Activated CD8-positive, alpha-beta memory T cell treated with anti-CD3 and anti-CD28 coated beads for 1 hour (primary cell): Measurements from ENCODE around the gene COL12A1.
"Not testable (repeated sequence)": the region's sequence is repeated elsewhere in the genome, so short reads cannot be mapped to it uniquely, and the experiment has no call there.

Experiments
- DNase-seq, 2 donors: peaks; one replicate each; pipeline ENCODE4 v3.0.0-alpha.2; 2020; ENCODE audit warnings: low read depth in 1 of 2; ENCODE audit errors: extremely low read depth in 1 of 2

The COL12A1 gene

DNA sequence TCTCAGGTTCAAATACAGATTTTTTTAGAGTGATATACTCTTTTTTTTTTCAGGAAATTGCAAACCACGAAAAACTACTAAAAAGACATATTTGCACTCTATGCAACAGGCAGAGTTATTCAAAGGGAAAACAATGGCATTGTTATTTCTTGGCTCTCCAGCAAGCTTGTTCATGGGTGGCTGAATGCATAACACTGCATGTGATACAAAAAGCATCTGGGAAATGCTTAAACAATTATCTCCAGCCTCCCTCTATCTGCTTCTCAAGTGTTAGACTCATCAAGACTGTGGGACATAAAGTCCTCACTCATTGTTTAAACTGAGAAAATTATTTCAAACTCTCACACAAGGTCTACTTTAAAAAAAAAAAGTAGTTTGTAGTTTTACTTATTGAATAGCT, 7.3 kb upstream of the COL12A1 start:
- DNase-seq, result no peak

DNA sequence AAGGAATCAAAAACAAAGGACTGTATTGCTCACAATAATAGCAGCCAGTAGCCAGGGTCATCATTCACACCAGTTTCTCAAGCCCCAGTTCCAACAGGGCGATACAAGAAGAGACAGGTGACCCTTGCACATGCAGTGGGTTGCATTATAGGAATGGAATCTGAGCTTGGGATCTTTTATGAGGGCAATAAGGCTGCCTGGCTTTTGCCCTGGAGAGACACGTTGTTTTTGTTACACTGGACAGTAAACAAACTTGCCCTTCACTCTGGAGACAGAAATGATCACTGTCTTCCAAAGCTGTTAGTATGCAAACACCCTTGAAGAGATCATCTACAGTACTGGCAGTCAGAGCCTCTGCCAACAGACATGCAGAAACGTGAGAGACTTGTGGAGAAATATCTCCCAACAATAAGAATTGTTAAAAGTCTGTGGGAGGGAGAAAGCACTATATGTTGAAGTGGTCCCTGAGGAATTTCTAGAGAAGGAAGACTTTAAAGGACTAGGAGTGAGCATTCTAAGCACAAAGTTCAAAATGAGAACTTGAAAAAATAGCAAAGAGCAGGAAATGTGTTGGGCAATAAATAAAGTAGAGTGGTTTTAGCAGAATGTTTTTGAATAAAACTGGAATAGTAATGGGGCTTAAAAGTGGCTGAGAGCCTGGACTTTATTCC, 6.2 kb upstream of the COL12A1 start:
- no peak for DNase-seq

DNA sequence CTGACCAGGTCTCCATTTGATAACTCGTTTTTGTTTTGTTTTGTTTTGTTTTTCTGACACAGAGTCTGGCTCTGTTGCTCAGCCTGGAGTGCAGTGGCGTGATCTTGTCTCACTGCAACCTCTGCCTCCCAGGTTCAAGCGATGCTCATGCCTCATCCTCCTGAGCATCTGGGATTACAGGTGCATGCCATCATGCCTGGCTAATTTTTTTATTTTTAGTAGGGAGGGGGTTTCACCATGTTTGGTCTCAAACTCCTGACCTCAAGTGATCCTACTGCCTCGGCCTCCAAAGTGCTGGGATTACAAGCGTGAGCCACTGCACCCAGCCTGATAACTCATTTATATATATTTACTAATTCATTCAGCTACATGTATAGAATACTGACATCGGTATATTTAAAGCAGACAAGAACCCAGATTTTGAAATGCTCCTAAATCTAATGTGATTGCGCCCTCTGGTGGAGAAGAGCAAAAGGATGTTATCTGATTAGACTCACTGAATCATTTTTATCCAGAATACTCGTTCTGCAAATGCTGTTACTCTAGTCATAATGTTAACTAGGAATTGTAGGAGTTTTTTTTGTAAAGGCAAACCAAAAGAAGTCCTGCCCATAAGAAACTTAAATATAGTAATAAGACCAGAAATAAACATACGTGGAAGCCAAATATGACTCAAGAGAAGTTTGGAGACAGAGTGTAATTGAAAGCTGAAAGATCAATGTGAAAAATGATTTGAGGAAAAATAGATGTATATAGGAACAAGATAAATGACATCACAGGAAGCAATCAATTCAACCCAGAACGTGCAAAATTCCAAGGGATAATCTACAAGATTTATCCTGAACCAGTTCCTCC, 5.3 kb upstream of the COL12A1 start:
- peak in 1 of 2 donors; percentile 15 for DNase-seq

DNA sequence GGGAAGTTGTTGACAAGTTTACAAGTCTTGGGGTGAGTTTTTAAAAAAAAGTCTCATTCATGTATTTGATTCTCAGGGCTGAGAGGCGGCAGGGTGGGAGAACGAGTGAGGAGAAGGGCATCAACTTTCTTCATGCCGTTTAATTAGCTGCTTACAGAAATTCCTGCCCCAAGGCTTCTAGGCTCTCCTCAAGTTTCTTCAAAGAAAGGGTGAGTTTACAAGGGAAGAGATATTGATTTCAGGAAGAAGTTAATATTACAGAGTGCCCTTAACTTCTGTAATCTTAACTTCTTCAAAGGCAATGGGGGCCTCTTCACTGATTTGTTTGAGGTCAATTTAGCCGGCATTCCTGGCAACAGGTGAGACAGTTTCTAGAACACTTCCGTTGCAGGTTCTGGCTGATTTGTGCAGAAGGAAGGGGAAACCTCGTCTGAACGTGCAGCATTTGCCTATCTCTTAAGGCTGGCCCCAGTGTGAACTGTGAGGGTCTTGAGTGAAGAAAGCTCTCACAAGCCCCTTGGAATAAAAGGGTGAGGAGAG, 3.4 kb upstream of the COL12A1 start:
- no peak for DNase-seq

DNA sequence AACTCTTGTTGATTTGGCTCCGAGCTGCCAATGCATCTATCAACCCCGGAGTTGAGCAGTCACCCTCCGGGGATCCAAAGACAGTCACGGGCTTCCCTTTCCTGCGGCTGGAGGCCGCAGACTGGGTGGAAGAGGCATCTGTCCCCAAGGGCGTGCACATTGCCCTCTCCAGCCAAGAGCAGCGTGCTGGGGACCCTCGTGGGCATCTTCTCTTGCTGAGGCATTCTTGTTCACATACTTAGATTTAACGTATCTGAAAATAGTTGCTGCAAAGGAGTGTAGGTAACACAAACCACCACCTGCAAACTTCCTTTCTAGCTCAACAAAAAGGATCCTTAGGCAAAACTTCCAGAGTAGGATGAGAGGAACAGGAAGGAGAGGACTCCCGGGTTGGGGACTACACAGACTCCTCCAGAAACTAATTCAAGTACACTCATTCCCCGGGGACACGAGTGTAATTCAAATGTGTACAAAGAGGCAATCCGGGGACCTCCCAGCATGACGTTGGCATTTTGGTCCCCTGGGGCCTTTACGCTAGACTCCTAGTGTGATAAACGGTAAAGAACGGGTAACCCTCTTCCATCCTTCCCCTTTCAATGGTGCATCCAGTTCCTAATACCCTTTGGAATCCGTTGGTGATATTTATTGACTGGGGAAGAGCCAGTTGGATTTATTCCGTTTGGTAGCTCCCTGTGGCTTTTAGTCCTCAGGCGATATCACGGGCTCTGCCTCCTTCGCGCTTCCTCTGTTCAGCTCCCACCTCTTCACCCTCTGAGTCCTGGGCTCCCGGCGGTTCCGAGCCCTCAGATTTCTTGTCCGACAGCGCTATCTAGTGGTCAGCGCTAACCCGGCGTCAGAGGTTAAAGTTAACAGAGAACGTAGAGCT, 2.7 kb upstream of the COL12A1 start:
- peak; percentile 52 to 67 for DNase-seq

DNA sequence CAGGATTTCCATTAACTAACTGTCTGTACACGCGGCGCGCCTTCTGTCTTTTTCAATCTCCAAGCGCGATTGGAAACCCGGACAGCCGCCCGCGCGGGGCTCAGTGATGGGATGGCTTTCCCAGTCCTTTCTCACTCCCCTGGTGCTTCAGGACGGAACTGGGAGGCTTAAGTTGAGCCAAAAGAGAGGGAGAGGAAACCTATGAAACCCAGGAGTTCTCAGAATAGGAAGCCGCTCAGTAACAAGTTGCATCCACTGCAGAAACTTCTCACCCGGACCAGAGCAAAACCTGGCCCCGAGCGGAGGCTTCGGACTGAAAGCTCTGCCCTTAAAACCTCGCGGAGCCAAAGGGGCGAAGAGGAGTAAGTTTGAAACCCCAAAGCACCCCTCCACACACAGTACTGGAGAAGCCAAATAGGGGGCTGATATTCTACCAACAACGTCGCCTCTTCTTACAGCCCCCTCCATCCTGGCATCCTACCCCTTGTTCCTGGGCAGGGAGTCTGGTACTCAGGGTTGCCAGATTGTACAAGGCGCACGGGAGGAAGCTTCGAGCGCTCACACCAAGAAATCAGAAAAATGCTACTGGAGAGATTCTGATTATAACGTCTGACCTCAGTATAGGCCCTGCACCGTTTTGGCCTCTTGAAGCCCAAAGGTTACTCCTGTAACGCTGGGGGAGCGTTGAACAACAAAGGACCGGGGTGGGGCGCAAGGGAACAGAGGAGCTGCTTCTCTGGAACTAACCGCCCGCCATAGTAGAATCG, 906 bp upstream of the COL12A1 start:
- no peak for DNase-seq

DNA sequence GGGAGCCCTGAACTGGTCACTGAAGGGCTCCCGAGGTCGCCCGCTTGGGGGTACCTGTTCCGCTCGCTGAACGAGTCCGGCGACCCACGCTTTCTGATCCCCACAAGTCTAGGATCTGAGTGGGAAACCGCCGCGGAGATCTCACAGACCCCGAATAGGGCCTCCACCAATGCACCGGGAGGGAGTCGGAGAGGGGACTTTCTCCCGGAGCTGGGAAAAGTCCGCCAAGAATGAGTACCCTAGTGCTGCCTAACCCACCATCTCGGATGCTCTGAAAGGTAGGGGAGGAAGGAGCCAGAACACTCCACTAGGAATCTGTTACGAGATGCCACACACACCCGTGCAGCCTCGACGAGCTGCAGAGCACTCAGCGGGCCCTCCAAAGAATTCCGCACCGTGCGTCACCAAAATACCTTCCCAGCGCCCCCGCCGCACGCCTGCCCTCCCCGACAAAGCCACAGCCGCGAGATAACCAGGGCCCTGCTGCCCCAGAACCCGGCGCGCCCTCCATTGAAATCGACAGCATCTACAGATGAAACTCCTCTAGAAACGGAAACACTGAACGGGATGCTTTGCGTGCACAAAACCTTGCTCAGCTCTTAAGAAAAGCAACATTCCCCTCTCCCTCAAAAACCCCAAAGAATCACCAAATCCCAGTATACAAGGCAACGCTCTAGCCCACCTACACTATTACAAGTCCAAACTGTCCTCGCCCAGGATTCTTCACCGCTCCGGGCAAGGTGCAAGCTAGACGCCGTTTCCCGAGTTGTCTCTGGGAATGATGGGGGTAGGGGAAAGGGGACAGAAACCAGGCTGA, 686 bp downstream of the COL12A1 start:
- DNase-seq, result no peak

DNA sequence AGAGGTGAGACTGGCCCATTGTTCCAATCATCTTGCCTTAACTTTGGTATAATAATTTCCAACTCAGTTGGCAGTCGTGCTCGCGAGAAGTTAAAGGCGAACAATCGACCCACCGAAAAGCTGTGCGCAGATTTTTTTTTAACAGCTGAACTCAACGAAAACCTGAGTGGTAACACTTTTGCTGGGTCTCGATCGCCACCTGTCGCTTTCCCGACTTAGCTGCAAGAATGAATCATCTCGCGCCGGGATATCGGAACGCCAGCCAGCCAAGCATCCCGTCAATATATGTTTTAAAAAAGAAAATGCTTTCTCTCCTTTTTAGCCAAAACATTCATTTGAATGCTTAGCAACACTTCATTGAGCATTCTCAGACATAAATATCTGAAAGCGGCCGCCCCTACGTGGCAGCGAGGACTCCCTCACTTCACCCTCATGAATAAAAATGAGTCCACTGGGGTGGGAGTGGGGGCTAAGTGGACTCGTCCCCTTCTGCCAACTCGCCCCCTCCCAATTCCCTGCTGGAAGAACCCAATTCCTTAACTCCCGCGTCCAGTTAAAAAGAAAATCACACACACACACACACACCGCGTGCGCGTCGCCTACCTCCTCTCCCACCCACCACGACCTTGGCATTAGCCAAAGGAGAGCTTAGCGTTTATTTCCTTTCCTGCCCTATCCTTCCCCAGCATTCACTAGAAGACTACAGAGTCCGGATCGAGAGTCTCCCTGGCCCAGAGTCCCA, 1.5 kb downstream of the COL12A1 start:
- DNase-seq, result no peak

DNA sequence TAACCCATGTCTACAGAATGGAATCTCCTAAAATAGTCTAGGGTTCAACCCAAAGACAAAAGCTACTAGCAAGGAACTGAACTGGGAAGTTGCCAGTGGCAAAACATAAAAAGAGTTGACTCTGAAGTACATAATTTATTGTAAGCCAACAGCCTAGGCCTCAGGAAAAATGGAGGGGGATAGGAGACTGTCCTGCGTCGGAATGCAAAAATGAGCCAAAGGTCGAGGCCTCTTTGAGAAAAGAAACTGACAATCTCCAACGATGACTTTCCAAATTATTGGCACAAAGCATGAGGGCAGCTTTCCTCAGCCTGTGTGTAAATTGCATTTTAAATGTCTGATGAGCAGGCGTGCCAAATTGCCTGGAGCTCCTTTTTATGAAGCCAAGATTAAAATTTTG, 2.1 kb downstream of the COL12A1 start:
- no peak for DNase-seq

DNA sequence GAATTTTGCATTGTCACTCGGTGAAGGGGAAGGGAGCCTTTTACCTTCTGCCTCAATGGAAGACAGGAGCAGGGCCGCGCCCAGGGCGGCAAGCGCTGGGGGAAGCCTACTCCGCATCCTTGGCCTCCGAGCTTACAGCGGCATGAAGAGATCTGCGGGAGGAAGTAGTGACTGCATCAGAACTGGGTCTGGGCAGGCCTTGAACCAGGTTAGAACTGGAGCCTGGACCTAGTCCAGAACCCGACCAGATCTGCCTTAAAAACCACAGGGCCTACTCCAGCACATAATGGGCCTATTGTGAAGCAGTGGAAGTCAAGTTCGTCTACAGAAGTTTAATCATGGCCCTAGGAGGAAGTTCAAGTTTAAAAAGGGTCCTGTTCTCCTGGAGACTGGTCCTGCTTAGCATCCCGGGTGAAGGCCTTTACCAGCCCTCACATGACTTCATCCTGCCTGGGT, 3.1 kb downstream of the COL12A1 start:
- DNase-seq, result no peak

DNA sequence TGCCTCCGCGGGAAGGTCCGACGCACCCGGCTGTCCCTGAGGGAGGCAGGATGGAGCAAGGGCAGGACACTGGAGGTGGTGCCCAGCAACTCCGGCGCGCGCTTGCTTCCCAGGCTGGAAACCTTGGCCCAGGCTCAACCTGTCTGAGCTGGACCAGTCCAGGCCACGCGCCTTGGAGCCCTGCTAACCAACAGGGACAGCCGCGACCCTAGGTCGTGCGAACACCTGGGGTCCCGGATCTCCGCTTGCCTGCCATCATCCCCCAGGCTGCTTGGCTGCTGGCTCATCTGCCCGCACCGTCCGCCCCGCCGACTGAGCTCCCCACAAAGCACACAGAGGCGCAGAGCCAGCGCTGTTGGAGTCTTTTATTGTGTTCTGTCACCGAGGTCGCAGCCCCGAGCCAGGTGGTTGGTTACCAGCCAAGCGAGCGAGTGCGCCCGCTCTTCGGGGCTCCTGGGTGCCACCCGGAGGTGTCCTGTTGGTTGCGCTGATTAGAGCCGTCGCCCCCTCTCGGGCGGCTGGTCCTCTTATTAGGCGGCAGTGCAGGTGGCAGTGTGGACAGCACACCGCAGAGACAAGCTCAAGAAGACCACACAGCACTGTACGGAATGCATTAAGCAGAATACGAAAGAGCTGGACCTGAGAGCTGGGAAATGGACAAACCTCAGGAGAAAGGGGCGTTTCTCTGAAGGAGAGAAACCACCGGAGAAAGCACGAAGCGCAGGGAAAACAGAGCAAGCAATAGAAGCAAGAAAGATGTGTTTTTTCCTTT, 3.8 kb downstream of the COL12A1 start:
- no peak for DNase-seq

DNA sequence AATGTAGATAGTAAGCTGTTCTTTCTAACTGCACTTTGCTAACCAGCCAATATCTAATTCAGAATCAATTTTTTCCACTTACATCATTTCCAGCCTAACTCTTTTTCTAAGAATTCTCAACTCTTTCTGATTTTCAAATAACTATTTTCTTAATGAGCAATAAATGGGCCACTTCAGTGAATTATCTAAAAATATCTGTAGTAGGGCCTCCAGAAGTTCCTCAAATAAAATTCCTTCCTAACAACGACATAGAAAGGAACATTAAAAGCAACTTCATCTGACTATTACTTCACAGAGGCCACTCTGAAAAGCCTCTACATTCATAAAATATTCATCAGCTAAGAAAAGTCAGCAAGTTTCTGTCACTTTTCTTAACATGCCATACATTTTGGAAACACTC, 4.8 kb downstream of the COL12A1 start:
- no peak for DNase-seq

DNA sequence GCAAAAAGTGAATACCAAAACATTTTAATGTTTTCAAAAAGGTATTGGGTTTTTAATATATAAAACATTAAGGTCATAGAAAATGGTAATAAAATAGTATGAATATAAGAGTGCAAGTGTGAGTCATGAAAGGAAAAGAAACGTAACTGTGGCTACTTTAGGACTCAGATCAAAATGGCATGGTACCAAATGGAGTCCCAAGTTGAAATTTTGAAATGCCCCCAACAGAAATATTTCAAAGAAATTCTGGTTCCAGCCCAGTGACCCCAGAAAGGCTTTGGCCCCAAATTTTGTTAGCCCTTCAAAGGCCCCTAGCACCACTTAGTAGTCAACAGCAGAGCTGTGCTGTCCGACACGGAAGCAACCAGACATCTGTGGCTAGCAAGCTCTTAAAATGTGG, 6.0 kb downstream of the COL12A1 start:
- DNase-seq, result no peak

DNA sequence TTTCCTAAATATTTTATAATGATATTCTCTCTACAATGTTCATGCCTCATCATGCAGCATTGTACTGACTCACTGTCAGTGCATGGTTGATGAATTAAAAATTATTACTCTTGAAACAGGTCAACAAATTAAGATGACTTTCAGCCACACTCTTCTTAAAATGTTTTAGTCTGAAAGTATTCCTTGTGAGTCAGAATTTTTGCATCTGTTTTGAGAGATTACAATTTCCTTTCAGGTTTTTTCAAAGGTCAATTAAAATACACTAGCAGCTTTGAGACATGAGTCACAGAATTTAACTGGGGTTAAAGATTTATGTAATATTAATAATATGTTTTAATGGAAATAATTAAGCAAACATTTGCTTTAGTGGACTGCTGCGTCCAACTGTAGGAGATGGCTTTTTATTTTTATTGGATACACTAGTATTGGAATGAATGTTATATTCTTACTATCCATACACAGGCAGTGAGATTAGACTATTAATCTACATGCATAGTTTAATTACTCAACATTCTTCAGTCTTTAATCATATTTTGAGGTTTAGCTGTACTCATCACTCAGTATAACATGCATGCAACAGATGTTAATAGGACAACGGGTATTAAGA, 9.7 kb downstream of the COL12A1 start:
- DNase-seq, result no peak

DNA sequence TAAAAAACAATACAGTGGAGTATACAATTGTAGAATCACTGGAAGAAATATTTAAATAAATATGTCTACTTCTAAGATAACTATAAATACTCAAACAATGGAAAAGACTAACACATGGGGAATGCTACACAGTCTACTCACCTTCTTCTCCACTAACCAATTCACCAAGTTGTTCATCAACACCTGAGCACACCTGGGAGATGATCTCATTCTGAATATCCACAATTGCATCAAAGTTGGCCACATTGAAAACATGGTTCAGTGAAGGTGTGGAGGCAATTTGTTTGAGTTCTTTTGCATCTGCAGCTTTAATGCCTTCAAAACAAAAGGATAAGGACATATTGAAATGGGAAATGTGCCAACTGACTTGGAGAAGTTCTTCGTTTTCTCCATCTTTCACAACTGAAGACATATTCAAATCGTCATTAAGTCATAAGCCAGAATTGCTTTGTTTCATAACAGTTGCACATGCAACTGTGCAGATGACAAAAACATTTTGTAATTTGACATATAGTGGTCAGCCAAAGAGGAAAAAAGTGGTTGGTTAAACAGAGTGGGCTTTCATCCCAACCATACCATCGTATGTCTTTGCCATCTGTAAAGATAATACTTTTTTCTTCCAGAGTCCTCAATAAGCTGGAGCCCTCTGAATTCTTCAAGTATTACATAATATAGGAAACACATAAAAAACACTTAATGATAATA, 17.5 kb downstream of the COL12A1 start:
- DNase-seq, result no peak

DNA sequence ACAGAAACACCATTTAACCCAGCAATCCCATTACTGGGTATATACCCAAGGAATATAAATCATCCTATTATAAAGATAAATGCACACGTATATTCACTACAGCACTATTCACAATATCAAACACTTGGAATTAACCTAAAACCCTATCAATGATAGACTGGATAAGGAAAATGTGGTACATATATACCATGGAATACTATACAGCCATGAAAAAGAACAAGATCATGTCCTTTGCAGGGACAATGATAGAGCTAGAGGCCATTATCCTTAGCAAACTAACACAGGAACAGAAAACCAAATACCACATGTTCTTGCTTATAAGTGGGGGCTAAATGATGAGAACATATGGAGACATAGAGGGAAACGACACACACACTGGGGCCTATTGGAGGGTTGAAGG, 19.3 kb downstream of the COL12A1 start:
- DNase-seq, result not testable (repeated sequence)

DNA sequence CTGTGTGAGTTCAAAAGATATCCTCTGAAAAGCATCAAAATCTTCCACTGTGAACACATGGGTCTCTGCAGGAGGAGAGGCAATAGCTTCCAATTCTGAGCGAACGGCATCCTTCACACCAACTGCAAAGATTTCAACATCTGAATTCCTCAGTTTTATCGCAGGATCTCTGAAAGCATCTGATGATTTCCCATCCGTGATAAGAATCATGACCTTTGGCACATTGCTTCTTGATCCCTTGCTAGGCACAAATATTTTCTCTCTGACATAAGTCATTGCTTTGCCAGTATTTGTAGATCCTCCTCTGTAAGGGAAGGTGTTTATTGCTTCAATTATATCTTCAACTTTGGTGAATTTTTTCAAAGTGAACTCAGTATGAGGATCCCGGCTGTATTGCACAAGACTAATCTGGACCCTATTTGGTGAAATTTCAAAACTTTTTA, 22.7 kb downstream of the COL12A1 start:
- no peak for DNase-seq
